Activated CD8-positive, alpha-beta T cell treated with anti-CD3 and anti-CD28 coated beads for 36 hours (primary cell): ENCODE results near the gene KNTC1. TPM values are rescaled to one million over a fixed set of nuclear protein-coding genes. Genes with fewer than 3 reads are reported as not detected.

Experiments used
- ATAC-seq: fragments of 200-7000 bp; cut with Tn5 transposase; one replicate; pipeline ENCODE4 v1.10.0; 2021; ENCODE audit warnings: mild to moderate bottlenecking, moderate library complexity
- CTCF ChIA-PET: fragments of 350-600 bp; sonication (Branson Sonifier 250); formaldehyde crosslinking; loops from one replicate; lab custom pipeline; 2021; ENCODE audit warnings: antibody characterized with exemption; lab: Charles Lee
- POLR2A ChIA-PET: fragments of 350-600 bp; sonication (Branson Sonifier 250); formaldehyde crosslinking; loops from one replicate; lab custom pipeline; 2021; ENCODE audit warnings: antibody characterized with exemption; lab: Charles Lee
- DNase-seq: peaks from one replicate; pipeline ENCODE4 v3.0.0-alpha.2; 2020
- H3K27ac Mint-ChIP-seq: one replicate; pipeline ENCODE4 v1.8.0; 2021; ENCODE audit warnings: mild to moderate bottlenecking, mixed read lengths
- H3K27me3 Mint-ChIP-seq: one replicate; pipeline ENCODE4 v1.8.0; 2021; ENCODE audit warnings: mixed read lengths
- H3K36me3 Mint-ChIP-seq: one replicate; pipeline ENCODE4 v1.8.0; 2021; ENCODE audit warnings: low read depth, mixed read lengths
- H3K4me1 Mint-ChIP-seq: one replicate; pipeline ENCODE4 v1.8.0; 2021; ENCODE audit warnings: low read depth, mixed read lengths
- H3K4me3 Mint-ChIP-seq: one replicate; pipeline ENCODE4 v1.8.0; 2021; ENCODE audit warnings: mild to moderate bottlenecking, moderate library complexity, mixed read lengths
- H3K9me3 Mint-ChIP-seq: one replicate; pipeline ENCODE4 v1.8.0; 2021; ENCODE audit warnings: mixed read lengths
- intact Hi-C: fragments of 100-400 bp; cut with micrococcal nuclease; formaldehyde crosslinking; loops from one replicate; pipeline ENCODE4 v1.10.0; 2022
- total RNA-seq, 2 experiments: library from RNA; stranded (reverse); gene quantifications; one replicate each; pipeline ENCODE4 v1.2.3, GENCODE V29; 2021
- TF ChIP-seq, protein P1 (sequence below): fragments of 200-600 bp; IDR thresholded peaks from one replicate; pipeline ENCODE4 v1.8.0; 2022; ENCODE audit warnings: antibody characterized with exemption, mild to moderate bottlenecking

Gene KNTC1
- total RNA-seq, 2 experiments from 2014 or later, result 128 to 129 TPM

DNA sequence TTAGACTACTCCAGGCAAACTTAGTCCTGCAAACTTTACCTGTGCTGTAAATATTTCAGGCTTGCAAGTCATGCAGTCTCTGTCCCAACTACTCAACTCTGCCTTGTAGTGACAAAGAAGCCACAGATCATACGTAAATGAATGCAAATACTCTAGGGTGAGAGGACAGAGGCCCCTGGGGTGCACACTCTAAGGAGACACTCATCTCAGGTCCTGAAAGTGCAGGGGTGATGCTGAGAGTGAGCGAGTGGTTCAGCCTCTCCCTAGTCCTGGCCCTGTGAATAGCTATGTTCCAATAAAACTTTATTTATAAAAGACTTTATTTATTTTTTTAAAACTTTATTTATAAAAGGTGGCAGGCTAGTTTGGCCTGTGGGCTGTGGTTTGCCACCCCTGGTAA is 141.2 kb downstream of the KNTC1 start:
- ChIA-PET POLR2A (no interaction called here), CTCF (interaction anchor here (1.1 kb wide), 1 partner anchor 294 kb away, joined by 3 read pairs; no protein-coding TSS in a partner anchor)
- no peaks in the 10 kb centered on the region for H3K9me3 Mint-ChIP-seq

DNA sequence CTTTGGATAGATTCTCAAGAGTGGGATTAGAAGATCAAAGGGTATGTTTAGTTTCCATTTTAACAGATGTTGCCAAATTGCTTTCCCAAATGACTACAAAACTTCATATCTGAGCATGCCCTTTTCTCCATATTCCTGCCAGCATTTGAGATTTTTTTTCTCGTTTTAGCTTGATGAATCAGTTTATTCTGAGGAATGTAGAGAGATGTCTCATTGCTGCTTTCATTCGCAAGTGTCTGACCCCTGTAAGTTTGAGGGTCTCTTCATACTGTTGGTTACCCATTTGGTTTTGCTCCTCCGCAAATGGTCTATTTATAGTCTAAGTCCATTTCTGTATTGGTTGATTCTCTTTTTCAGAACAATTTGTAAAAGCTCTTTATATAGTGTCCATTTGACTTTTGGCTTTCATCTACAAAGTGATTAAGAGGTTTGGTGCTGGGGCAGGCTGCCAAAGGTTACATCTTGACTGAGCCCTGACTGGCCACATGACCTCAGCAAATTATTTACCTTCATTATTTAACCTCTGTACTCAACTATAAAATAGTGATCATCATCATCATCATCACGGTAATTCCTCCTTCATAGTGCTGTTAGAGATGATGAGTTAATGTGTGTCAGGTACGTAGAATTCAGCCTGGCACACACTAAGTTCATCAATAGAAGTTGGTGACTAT is 142.5 kb downstream of the KNTC1 start:
- Mint-ChIP-seq H3K36me3 (no peaks in the 10 kb centered on the region), H3K4me1 (no peaks in the 10 kb centered on the region), H3K4me3 (no peak overlapping the region), H3K27ac (no peak overlapping the region), H3K9me3 (no peaks in the 10 kb centered on the region), H3K27me3 (peaks cover 2% of the 10 kb centered on the region)
- ChIA-PET POLR2A (no interaction called here), CTCF (no interaction called here)
- DNase-seq (no peak), ATAC-seq (no peak)
- intact Hi-C loops, result no loop called here
- TF ChIP-seq, protein P1, sequence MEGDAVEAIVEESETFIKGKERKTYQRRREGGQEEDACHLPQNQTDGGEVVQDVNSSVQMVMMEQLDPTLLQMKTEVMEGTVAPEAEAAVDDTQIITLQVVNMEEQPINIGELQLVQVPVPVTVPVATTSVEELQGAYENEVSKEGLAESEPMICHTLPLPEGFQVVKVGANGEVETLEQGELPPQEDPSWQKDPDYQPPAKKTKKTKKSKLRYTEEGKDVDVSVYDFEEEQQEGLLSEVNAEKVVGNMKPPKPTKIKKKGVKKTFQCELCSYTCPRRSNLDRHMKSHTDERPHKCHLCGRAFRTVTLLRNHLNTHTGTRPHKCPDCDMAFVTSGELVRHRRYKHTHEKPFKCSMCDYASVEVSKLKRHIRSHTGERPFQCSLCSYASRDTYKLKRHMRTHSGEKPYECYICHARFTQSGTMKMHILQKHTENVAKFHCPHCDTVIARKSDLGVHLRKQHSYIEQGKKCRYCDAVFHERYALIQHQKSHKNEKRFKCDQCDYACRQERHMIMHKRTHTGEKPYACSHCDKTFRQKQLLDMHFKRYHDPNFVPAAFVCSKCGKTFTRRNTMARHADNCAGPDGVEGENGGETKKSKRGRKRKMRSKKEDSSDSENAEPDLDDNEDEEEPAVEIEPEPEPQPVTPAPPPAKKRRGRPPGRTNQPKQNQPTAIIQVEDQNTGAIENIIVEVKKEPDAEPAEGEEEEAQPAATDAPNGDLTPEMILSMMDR, result no peak

More for the DNA sequence above, 141.2 kb downstream of the KNTC1 start:
- Mint-ChIP-seq H3K36me3 (no peaks in the 10 kb centered on the region), H3K4me1 (no peaks in the 10 kb centered on the region), H3K27ac (no peak overlapping the region), H3K4me3 (no peak overlapping the region), H3K27me3 (no peaks in the 10 kb centered on the region)
- TF ChIP-seq, protein P1, result no peak
- no peak for ATAC-seq
- intact Hi-C loops, result no loop called here
- no peak for DNase-seq

DNA sequence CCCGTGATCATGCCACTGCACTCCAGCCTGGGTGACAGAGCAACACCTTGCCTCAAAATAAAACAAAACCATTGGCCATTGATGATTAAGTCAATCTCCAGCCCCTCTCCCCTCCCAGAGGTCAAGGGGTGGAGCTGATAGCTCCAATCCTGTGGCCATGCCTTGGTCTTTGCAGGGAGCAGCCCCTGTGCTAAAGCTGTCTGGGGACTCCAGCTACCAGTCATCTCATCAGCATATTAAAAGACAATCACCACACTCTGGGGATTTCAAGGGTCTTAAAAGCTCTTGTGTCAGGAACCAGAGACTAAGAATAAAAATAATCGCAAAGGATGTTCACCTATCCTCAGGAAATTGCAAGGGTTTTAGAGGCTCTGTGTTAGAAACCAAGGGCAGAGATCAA is 145.5 kb downstream of the KNTC1 start:
- POLR2A ChIA-PET, result no interaction called here
- no peaks in the 10 kb centered on the region for H3K36me3 Mint-ChIP-seq
- peaks cover 3% of the 10 kb centered on the region for H3K27me3 Mint-ChIP-seq
- intact Hi-C loops, result no loop called here
- no peak overlapping the region for H3K27ac Mint-ChIP-seq
- H3K4me3 Mint-ChIP-seq, result no peak overlapping the region
- no peak for DNase-seq
- CTCF ChIA-PET, result interaction anchor here (0.9 to 1.2 kb wide), 2 partner anchors 26 to 64 kb away, joined by 3 read pairs; no protein-coding TSS in a partner anchor
- H3K4me1 Mint-ChIP-seq, result no peaks in the 10 kb centered on the region
- TF ChIP-seq, protein P1, result no peak
- no peaks in the 10 kb centered on the region for H3K9me3 Mint-ChIP-seq
- no peak for ATAC-seq

Other genes starting within 250 kb of the KNTC1 start
- 10 to 100 TPM; 29.4 to 32.4 TPM for gene CLIP1, start 104.6 kb upstream of the KNTC1 start, total RNA-seq
- 10 to 100 TPM; 28.0 to 28.5 TPM for gene ZCCHC8, start 26.3 kb upstream of the KNTC1 start, total RNA-seq
- gene RSRC2, start 313 bp upstream of the KNTC1 start, total RNA-seq, result 100 to 1,000 TPM; 108 to 116 TPM
- gene HCAR2, start 176.1 kb downstream of the KNTC1 start, total RNA-seq, result not detected
- gene HCAR3, start 189.6 kb downstream of the KNTC1 start, total RNA-seq, result not detected
- gene HCAR1, start 203.6 kb downstream of the KNTC1 start, total RNA-seq, result under 1 TPM; 0.18 to 0.25 TPM
- 10 to 100 TPM; 56.3 to 57.2 TPM for gene DENR, start 225.6 kb downstream of the KNTC1 start, total RNA-seq
- under 1 TPM; 0.45 to 0.61 TPM for gene CCDC62, start 247.3 kb downstream of the KNTC1 start, total RNA-seq